ENCODE results near the gene ASB6.

DNA sequence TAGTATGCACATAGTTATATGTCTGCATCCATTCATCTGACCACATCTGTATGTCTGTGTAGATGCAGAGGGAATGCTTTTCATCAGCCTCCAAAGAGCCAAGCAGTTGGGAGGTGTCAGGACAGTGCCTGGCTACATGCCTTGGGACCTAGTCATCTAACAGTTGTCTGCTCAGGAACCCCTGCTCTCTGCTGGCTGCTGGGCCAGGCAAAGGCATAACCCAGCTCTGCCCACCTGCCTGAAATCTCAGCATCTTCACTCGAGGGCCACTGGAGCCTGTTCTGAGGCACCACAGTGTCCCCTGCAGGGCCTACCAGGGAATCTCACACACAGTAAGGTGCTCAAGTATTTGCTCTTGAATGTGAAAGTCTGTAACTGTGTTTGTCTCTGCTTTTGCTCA lies 24.8 kb downstream of the ASB6 start:
- TF ChIP-seq CTCF (IDR thresholded peaks at IDR 0.05) (peak in 2 of 6 experiments; percentile 12 to 14), POLR2A (IDR thresholded peaks at IDR 0.05) (no peak)

Measured in thyroid gland (tissue), 4 donors.